Stimulated activated CD8-positive, alpha-beta memory T cell treated with anti-CD3 and anti-CD28 coated beads, Interleukin-7, amount 100 ng/mL, for 4 hours (primary cell): ENCODE measurements around the gene ABLIM2.
"Not testable (repeated sequence)": the region's sequence is repeated elsewhere in the genome, so short reads cannot be mapped to it uniquely, and the experiment has no call there.

Source experiments
- DNase-seq, 2 donors: peaks; one replicate each; pipeline ENCODE4 v3.0.0-alpha.2; 2020; ENCODE audit warnings: low read depth in 2 of 2

Gene ABLIM2

GRCh38 chr4:7962609-7963508 is 195.8 kb downstream of the ABLIM2 start:
- no peak for DNase-seq

- DNase-seq: peak; percentile 62 to 67
Observed at GRCh38 chr4:7960790-7961655, 197.6 kb downstream of the ABLIM2 start.

GRCh38 chr4:7960017-7960789 is 198.4 kb downstream of the ABLIM2 start:
- no peak for DNase-seq

GRCh38 chr4:7959078-7959477 is 199.5 kb downstream of the ABLIM2 start:
- DNase-seq: no peak

- no peak for DNase-seq
Observed at GRCh38 chr4:7956934-7957656, 201.5 kb downstream of the ABLIM2 start.

GRCh38 chr4:7956270-7956808 is 202.3 kb downstream of the ABLIM2 start:
- no peak for DNase-seq

GRCh38 chr4:7955393-7955792 is 203.2 kb downstream of the ABLIM2 start:
- no peak for DNase-seq

GRCh38 chr4:7952615-7953014 is 206.0 kb downstream of the ABLIM2 start:
- DNase-seq: no peak

GRCh38 chr4:7950301-7951092 is 208.1 kb downstream of the ABLIM2 start:
- DNase-seq: no peak

GRCh38 chr4:7949759-7950158 is 208.9 kb downstream of the ABLIM2 start:
- DNase-seq: no peak

GRCh38 chr4:7947927-7948326 is 210.7 kb downstream of the ABLIM2 start:
- no peak for DNase-seq

GRCh38 chr4:7945709-7946380 is 212.8 kb downstream of the ABLIM2 start:
- no peak for DNase-seq

GRCh38 chr4:7944599-7945220 is 213.9 kb downstream of the ABLIM2 start:
- DNase-seq: no peak

- not testable (repeated sequence) for DNase-seq
Observed at GRCh38 chr4:7943688-7944087, 214.9 kb downstream of the ABLIM2 start.

GRCh38 chr4:7943211-7943610 is 215.4 kb downstream of the ABLIM2 start:
- no peak for DNase-seq

- no peak for DNase-seq
Observed at GRCh38 chr4:7941965-7942496, 216.6 kb downstream of the ABLIM2 start.

GRCh38 chr4:7941111-7941964 is 217.3 kb downstream of the ABLIM2 start:
- DNase-seq: no peak
